AG08396 (cell line): Measurements from ENCODE around the gene XKRX.

Source experiments
- DNase-seq: peaks from one replicate; pipeline ENCODE4 v3.0.0; 2012; ENCODE audit warnings: low spot score, mixed read lengths

XKRX gene

DNA sequence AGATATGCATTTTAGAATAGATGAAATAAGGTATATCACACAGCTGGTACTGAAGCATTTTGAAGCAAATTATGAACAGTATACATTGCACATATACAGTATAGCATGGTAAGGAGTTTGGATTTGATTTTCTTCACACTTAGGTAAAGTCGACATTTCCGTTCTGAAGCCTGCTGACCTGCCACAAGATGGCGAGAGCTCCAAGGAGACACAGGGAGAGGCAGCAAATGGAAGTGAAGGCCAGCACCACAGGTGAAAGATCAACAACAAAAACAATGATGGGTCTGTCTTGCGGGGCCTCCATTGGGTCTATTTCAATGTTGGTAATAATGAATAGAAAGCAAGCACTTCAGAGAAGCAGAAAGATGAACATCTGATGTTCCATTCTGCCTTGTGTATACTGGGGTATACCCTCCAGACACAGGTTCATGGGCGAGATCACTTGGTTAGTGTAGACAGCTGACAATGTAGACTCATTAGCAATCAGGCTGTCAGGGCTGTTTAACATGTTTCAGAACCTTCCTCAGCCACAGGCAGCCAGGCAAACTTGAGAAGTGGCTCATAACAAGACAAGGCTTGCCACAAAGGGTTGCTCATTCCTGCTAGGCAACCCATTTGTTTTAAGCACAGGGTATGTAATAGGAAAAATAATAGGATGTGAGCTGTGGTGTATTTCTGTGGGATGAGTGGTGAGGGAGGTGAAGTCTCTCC is 33.2 kb downstream of the XKRX start:
- DNase-seq, result peak; percentile 12

DNA sequence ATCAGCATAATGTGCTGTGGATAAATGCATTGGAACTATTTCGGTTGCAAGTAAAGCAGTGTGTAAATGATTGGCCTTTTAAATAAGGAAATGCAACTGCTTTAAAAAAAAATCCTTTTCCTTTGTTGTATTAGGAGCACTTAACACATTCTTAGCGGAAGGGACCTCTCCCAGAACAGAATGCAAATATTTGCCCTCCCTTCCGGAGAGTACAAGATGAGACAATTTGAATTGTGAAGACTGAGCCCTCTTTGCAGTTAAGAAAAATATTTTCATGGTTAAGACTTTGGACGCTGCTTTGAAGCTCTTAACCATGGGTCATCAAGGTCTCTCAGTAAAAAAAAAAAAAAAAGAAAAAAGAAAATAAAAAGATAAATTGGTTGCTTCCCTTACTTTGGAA is 45.1 kb downstream of the XKRX start:
- no peak for DNase-seq

DNA sequence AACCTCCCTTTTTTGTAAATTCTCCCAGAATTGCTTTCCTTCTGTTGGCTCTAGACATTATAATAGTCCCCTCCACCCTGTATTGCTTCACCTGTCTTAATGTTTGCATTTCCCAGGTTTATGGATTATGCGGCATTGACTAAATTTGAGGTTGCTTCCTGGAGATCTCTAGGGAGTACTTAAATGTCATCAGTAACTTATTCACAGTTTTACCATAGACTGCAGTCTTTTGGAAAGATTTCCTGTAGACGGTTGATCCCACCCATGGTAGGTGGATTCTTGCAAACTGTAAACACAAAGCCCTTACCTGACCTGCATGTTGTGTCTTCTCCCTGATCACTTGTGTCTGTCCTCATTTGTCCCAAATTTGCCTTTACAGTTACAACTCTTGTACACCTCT is 48.3 kb downstream of the XKRX start:
- DNase-seq, result no peak

DNA sequence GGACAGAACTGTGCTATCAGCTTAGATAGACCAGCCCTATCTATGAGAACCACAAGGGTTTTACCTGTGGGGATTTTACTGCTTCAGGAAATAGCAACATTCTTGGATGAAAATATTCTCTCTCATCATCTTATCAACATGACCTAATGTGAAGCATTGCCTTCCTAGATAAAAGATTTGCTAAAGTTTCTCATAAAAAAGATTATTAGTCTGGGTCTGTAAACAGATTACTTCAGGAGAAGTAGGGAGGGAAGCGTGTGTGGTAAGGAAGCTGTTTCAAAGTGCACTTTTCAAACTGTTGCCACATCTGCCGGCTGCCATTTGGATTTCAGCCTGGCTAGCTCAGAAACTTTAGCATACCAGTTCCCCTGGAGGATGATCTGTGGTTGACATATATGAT is 54.4 kb downstream of the XKRX start, which contains the start of gene NOX1:
NOX1 (minus strand) TSS at position 35 of the 400 bp plus-strand sequence. CDS start 220 bp downstream, outside the sequence.
- no peak for DNase-seq

DNA sequence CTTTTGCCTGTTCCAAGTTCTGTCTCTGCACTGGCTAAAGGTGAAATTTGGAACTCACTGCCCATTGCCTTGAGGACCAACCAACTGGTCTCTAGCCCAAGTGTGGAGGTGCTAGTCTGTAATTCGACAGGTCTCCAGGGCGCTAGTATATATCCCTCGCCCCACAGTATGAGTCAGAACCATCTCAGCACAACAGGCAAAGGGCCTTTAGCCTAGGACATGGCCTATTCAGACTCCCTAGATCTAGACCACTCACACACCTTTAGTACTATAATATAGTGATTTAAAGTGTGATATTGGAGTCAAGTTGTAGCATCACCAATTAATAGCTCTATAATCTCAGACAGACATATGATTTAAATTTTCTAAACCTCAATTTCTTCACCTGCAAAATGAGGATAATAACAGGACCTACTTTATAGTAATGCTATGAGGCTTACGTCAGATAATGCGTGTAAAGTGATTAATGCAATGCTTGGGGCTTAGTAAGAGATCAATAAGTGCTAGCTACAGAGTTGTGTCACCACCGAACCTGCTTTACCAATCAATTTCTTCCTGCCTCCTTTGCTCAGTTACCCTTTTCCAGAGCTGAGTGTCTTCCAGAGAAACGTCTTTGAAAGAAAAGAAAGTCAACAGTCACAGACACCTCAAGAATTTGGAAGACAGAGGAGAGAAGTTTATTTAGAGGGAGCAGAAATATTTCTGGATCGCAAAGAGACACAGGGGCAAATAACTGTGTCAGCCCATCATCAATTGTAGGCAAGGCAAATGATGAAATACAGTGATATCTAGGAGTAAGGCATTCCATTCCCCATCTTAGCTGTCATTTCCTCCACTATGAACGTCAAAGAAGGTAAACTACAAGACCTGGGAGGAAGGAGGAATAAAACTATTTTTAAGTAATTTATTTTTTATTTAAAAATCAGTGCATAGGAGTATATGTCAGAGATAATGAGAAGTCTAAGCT is 56.8 kb downstream of the XKRX start:
- no peak for DNase-seq

DNA sequence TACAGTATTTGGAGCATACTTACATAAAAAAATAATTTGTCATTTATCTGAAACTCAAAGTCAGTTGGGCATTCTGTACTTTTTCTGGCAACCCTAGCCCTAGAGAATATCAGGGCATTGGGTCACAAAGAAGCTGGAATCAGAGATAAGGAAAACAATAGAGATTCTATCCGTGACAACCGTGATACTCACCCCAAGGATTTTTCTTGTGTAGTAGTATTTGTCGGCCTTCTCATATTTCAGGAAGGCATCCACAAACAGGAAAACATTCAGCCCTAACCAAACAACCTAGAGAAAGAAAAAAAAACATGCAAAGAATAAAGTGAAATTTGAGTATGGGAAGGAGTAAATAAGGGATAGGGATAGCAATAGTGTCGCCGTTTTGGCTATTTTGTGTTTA is 58.2 kb downstream of the XKRX start:
- no peak for DNase-seq

DNA sequence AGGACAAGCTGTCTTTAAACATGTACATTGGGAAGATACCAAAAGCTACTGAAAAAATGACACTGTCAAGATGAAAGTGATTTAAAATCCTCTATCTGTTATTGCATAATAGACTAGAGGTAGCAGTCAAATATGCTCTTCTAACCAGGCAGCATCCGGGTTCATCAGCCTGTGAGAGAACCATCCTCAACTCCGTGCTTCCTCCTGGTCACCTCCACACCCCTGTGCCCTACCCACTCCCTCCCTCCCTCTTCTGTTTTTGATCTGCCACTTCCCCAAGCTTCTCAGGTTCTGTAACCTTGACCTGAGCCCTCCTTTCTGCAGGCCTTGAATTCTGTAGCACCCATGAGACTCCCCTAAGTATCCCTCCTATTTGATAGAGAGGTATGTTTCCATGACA is 60.4 kb downstream of the XKRX start:
- no peak for DNase-seq

DNA sequence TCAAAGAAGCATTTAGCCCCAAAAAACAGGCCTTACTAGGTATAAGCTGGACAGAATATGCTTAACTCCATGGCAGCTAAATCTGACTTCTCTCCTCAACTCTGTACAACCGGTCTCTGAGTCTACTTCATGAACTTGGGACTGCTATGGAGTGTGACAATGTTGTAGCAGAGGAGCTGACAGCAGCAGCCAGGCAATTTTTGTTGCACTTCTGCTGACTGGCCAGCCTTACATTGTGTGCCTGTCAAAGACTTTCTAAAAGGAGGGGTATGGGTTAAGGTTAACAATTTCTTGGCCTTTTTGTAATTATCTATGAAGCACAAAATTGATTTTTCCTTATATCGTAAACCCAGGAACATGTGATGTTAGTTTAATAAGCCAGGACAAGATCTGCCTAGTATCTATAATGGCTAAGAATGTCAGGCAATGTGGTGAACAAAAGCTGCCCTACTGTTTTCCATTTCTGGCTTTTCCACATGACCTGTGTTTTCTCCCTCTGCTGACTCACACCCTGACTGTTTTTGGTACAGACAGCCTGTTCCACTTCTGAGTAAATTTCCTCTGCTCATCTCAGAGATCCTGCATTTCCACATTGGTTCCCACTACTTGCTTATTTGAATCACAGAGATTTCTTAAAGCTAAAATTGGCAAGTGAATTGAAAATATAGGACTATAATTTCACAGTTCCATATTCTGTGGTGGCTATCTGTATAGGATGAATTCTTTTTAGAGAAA is 63.9 kb downstream of the XKRX start:
- peak; percentile 26 for DNase-seq
